ENCODE results near the gene ANKRD35.
"Not testable (repeated sequence)": the region's sequence is repeated elsewhere in the genome, so short reads cannot be mapped to it uniquely, and the experiment has no call there.

The ANKRD35 gene

DNA sequence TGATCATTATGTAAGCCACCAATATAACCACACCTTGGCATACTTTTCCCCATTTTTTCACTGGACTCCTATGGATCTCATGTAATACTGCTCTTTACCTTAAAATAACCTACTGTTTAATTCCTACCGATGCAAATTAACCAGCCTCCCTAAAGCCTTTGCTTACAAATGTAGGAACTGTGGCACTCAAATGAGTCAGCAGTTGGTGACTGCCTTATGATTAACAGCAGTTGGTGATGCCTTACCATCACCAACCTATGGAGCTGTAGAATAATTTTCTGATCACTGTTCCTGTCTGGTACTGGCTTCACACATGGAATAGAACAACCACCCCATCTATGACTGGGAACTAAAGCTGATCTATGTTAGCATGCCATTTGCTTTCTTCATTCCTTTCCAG is 48.0 kb downstream of the ANKRD35 start:
- H3K36me3 ChIP-seq (ENCODE audit: control insufficient read depth, insufficient read depth, low read length): peaks cover 86% of the 10 kb centered on the region
- H3K9me3 ChIP-seq (ENCODE audit: control insufficient read depth, low read length): no peaks in the 10 kb centered on the region
- no peaks in the 10 kb centered on the region for H3K4me1 ChIP-seq (ENCODE audit: control insufficient read depth, insufficient read depth, low read length, poor library complexity, severe bottlenecking)
- no peak overlapping the region for H3K27ac ChIP-seq (ENCODE audit: insufficient read depth, low read length, poor library complexity, severe bottlenecking)
- no peaks in the 10 kb centered on the region for H3K27me3 ChIP-seq (replicated peaks; ENCODE audit: control insufficient read depth, insufficient read depth, low read length, poor library complexity, severe bottlenecking)
- H3K4me3 ChIP-seq (ENCODE audit: insufficient read depth, low read depth, low read length, poor library complexity, severe bottlenecking): no peak overlapping the region
- no peak for DNase-seq

DNA sequence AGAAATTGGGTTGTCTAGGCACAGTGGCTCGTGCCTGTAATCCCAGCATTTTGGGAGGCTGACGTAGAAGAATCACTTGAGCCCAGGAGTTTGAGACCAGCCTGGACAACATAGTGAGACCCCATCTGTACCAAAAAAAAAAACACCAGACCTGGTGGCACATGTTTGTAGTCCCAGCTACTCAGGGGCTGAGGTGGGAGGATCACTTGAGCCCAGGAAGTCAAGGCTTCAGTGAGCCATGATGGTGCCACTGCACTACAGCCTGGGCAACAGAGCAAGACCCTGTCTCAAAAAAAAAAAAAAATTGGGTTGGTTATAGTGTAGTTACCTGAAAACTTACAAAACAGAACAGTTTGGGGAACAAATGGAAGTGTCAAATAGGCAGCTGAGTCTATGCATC is 54.9 kb downstream of the ANKRD35 start:
- DNase-seq; H3K9me3 ChIP-seq (ENCODE audit: control insufficient read depth, low read length); H3K4me3 ChIP-seq (ENCODE audit: insufficient read depth, low read depth, low read length, poor library complexity, severe bottlenecking); H3K27ac ChIP-seq (ENCODE audit: insufficient read depth, low read length, poor library complexity, severe bottlenecking); H3K27me3 ChIP-seq (replicated peaks; ENCODE audit: control insufficient read depth, insufficient read depth, low read length, poor library complexity, severe bottlenecking); H3K4me1 ChIP-seq (ENCODE audit: control insufficient read depth, insufficient read depth, low read length, poor library complexity, severe bottlenecking): not testable (repeated sequence)
- H3K36me3 ChIP-seq (ENCODE audit: control insufficient read depth, insufficient read depth, low read length): peaks cover 84% of the 10 kb centered on the region

DNA sequence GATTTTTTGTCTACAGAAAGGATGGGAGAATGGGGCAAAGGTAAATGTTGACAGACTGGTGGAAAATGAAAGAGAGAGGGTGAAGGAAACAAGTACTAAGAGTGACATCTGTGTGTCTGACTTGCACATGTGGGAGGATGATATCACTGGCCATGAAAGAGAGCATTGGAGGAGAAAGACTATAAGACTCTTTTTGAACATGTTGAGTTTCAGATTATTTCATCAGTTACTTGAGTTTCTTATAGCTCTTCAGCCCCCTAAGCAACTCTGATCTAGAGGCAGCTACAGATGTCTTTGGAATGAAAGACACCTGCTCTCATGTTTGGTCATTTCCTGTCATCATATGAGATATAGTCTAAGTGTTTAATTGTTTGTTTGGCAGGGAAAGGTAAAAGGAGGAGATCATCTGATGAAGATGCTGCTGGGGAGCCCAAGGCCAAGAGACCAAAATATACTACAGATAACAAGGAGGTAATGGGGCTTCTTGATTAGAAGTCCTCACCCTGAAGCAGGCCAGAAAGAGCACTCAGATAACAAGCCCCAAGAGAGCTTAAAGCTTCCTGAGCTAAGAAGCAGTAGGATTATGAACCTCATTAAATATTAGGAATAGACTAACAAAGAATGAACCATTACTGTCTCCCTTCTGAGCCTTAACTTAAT is 57.2 kb downstream of the ANKRD35 start:
- Histone ChIP-seq H3K4me1 (ENCODE audit: control insufficient read depth, insufficient read depth, low read length, poor library complexity, severe bottlenecking) (peaks cover 7% of the 10 kb centered on the region), H3K27ac (ENCODE audit: insufficient read depth, low read length, poor library complexity, severe bottlenecking) (no peak overlapping the region), H3K27me3 (replicated peaks; ENCODE audit: control insufficient read depth, insufficient read depth, low read length, poor library complexity, severe bottlenecking) (no peaks in the 10 kb centered on the region), H3K36me3 (ENCODE audit: control insufficient read depth, insufficient read depth, low read length) (peaks cover 67% of the 10 kb centered on the region), H3K9me3 (ENCODE audit: control insufficient read depth, low read length) (no peaks in the 10 kb centered on the region), H3K4me3 (ENCODE audit: insufficient read depth, low read depth, low read length, poor library complexity, severe bottlenecking) (no peak overlapping the region)
- DNase-seq: no peak

DNA sequence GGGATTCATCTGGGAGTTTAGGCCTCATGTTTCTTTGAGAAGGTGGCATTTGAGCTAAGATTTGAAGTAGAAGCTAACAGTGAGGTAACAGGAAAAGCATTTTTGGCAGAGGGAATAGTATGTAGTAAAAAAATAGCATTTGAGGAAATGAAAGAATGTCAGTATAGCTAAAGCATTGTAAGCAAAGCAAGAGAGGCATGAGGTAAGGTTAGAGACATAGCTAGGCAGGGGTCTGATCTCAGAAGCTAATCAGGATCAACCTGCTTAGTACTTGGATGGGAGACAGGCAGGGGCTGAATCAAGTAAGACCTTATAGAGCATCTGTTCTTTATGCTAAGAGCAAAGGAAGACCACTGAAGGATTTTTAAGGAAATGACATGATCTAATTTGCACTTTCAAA is 57.7 kb downstream of the ANKRD35 start:
- Histone ChIP-seq H3K9me3 (ENCODE audit: control insufficient read depth, low read length) (no peaks in the 10 kb centered on the region), H3K4me3 (ENCODE audit: insufficient read depth, low read depth, low read length, poor library complexity, severe bottlenecking) (no peak overlapping the region), H3K4me1 (ENCODE audit: control insufficient read depth, insufficient read depth, low read length, poor library complexity, severe bottlenecking) (peaks cover 7% of the 10 kb centered on the region), H3K27me3 (replicated peaks; ENCODE audit: control insufficient read depth, insufficient read depth, low read length, poor library complexity, severe bottlenecking) (no peaks in the 10 kb centered on the region), H3K36me3 (ENCODE audit: control insufficient read depth, insufficient read depth, low read length) (peaks cover 61% of the 10 kb centered on the region), H3K27ac (ENCODE audit: insufficient read depth, low read length, poor library complexity, severe bottlenecking) (no peak overlapping the region)
- DNase-seq: no peak

DNA sequence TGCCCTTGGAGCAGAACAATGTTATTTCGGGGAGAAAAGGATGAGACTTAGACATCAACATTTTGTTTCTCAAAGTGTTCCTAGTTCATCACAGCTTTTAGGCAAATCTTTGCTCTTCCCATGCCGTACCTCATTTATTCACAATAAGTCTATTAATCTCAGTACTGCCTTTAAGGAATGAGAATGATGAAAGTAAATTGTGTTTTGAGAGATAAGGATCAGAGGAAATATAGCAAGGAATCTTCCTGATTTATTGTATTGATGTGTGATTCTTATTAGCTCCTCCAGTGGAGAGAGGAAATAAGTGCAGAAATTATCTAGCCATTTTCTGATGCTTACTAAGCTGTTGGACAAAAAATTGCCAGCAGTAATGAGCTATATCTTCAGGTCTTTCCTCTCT is 59.6 kb downstream of the ANKRD35 start:
- no peaks in the 10 kb centered on the region for H3K9me3 ChIP-seq (ENCODE audit: control insufficient read depth, low read length)
- no peaks in the 10 kb centered on the region for H3K27me3 ChIP-seq (replicated peaks; ENCODE audit: control insufficient read depth, insufficient read depth, low read length, poor library complexity, severe bottlenecking)
- no peak for DNase-seq
- H3K4me1 ChIP-seq (ENCODE audit: control insufficient read depth, insufficient read depth, low read length, poor library complexity, severe bottlenecking): peaks cover 7% of the 10 kb centered on the region
- H3K36me3 ChIP-seq (ENCODE audit: control insufficient read depth, insufficient read depth, low read length): peaks cover 45% of the 10 kb centered on the region
- no peak overlapping the region for H3K4me3 ChIP-seq (ENCODE audit: insufficient read depth, low read depth, low read length, poor library complexity, severe bottlenecking)
- H3K27ac ChIP-seq (ENCODE audit: insufficient read depth, low read length, poor library complexity, severe bottlenecking): no peak overlapping the region

DNA sequence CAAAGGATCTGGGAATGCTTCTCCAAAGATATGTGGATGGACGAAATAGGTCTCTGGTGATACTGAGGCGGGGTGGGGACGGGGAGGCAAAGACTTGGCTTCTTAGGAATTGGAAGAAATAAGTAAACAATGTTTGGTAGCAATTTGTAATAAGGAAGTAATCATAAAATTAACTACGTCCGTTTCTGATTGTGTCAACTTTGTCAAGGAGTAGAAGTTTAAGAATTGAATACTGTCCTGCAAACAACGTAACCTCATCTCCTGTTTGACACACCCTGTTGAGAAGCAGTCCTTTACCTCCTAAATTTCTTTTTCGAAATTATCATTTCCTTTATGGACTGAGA is 61.2 kb downstream of the ANKRD35 start:
- peaks cover 7% of the 10 kb centered on the region for H3K4me1 ChIP-seq (ENCODE audit: control insufficient read depth, insufficient read depth, low read length, poor library complexity, severe bottlenecking)
- H3K36me3 ChIP-seq (ENCODE audit: control insufficient read depth, insufficient read depth, low read length): peaks cover 31% of the 10 kb centered on the region
- DNase-seq: no peak
- peak overlapping the region; percentile 80 for H3K27ac ChIP-seq (ENCODE audit: insufficient read depth, low read length, poor library complexity, severe bottlenecking)
- no peaks in the 10 kb centered on the region for H3K9me3 ChIP-seq (ENCODE audit: control insufficient read depth, low read length)
- peak overlapping the region; percentile 88 for H3K4me3 ChIP-seq (ENCODE audit: insufficient read depth, low read depth, low read length, poor library complexity, severe bottlenecking)
- H3K27me3 ChIP-seq (replicated peaks; ENCODE audit: control insufficient read depth, insufficient read depth, low read length, poor library complexity, severe bottlenecking): no peaks in the 10 kb centered on the region

DNA sequence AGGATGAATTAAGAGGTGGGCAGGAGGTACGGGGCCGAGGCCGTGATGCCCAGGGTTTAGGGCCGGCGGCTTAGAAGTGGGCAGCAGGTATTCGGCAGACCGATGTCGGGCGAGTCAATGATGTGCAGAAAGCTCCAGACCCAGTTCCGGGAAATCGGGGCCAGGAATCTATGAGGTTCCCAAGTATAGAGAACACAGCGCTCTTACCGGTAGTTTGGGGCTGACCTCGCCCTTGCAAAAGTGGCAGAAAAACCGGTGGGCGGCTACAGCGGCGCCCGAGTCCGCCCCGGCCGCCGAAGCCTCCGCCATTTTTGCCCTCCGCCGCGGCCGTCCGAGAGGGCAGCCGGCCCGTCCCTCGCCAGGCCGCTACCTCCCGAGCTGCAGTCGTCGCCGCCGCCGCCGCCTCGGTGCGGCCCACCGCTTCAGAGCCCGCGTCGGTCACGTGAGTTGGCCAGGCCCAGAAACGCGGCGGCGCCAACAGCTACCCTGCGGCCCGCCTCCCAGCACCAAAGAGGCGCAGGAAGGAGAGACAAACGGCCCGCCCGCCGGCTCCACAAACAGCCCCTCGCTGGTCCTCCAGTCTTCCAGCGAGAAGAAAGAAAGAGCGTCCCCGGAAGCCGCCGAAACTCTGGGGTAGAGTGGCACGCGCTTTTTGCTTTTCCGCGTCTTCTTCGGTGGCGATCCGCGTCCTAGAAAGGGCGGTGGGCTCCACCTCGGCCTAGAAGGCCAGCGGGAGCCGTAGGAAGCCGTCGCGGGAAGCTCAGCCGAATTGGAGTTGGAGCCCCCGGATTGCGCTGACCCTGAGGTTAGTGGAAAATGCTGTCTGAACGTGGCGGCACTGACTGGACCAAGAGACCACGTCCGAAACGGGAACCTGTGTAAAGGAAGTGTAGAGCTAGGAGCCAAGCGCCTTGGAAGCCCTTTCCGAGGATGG is 61.8 kb downstream of the ANKRD35 start, which contains the start of the genes POLR3C and RNF115:
TSS of gene POLR3C (plus strand) at position 636 of the 934 bp plus-strand sequence. CDS start 1,577 bp downstream, outside the sequence.
TSS of gene RNF115 (minus strand) at position 531 of the 934 bp plus-strand sequence. CDS start at position 309, 222 bp downstream.
- Histone ChIP-seq H3K36me3 (ENCODE audit: control insufficient read depth, insufficient read depth, low read length) (peaks cover 24% of the 10 kb centered on the region), H3K9me3 (ENCODE audit: control insufficient read depth, low read length) (no peaks in the 10 kb centered on the region), H3K27ac (ENCODE audit: insufficient read depth, low read length, poor library complexity, severe bottlenecking) (peak within 1 kb of the TSS; percentile 80), H3K4me3 (ENCODE audit: insufficient read depth, low read depth, low read length, poor library complexity, severe bottlenecking) (peak within 1 kb of the TSS; percentile 88), H3K4me1 (ENCODE audit: control insufficient read depth, insufficient read depth, low read length, poor library complexity, severe bottlenecking) (peaks cover 7% of the 10 kb centered on the region), H3K27me3 (replicated peaks; ENCODE audit: control insufficient read depth, insufficient read depth, low read length, poor library complexity, severe bottlenecking) (no peaks in the 10 kb centered on the region)
- peak; percentile 76 to 81 (median 79) for DNase-seq

DNA sequence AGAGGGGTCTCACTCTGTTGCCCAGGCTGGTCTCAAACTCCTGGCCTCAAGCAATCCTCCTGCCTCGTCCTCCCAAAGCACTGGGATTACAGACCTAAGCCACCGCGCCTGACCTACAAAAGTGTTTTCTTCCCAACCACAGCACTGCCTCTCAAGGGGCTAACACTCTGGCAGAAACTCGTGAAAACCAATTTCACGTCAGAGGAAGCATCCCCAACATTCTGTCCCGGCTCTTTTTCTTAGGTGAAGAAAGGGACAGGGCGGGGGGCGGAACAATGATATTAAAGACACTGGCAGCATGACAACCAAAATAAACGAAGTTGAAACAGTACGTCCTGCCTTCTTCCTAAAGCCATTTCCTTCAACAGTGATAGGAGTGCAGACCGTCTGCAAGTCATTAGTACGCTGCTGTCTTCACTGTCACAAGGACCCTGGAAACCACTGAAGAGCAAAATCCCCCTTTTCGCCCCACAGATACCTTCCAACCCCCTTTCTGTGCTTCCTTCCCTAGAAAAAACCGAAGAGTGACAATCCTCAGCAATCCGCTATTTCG is 62.8 kb downstream of the ANKRD35 start:
- H3K27ac ChIP-seq (ENCODE audit: insufficient read depth, low read length, poor library complexity, severe bottlenecking); H3K4me3 ChIP-seq (ENCODE audit: insufficient read depth, low read depth, low read length, poor library complexity, severe bottlenecking); H3K9me3 ChIP-seq (ENCODE audit: control insufficient read depth, low read length); DNase-seq; H3K27me3 ChIP-seq (replicated peaks; ENCODE audit: control insufficient read depth, insufficient read depth, low read length, poor library complexity, severe bottlenecking); H3K4me1 ChIP-seq (ENCODE audit: control insufficient read depth, insufficient read depth, low read length, poor library complexity, severe bottlenecking): not testable (repeated sequence)
- peaks cover 15% of the 10 kb centered on the region for H3K36me3 ChIP-seq (ENCODE audit: control insufficient read depth, insufficient read depth, low read length)

DNA sequence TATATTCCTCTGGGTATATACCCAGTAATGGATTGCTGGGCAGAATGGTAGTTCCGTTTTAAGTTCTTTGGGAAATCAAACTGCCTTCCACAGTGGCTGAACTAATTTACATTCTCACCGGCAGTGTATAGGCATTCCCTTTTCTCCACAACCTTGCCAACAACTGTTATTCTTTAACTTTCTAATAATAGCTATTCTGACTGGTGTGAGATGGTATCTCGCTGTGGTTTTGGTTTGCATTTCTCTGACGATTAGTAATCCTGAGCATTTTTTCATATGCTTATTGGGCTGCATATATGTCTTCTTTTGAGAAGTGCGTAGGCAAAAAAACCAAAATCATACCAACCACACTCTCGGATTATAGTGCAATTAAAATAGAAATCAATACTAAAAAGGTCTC is 67.6 kb downstream of the ANKRD35 start:
- DNase-seq; H3K4me3 ChIP-seq (ENCODE audit: insufficient read depth, low read depth, low read length, poor library complexity, severe bottlenecking); H3K4me1 ChIP-seq (ENCODE audit: control insufficient read depth, insufficient read depth, low read length, poor library complexity, severe bottlenecking): not testable (repeated sequence)

More for the DNA sequence above, 67.6 kb downstream of the ANKRD35 start:
- H3K36me3 ChIP-seq (ENCODE audit: control insufficient read depth, insufficient read depth, low read length); H3K9me3 ChIP-seq (ENCODE audit: control insufficient read depth, low read length); H3K27ac ChIP-seq (ENCODE audit: insufficient read depth, low read length, poor library complexity, severe bottlenecking); H3K27me3 ChIP-seq (replicated peaks; ENCODE audit: control insufficient read depth, insufficient read depth, low read length, poor library complexity, severe bottlenecking): not testable (repeated sequence)

All from effector memory CD4-positive, alpha-beta T cell (primary cell).